Measurements from ENCODE around the gene FOSL1.

The FOSL1 gene

DNA sequence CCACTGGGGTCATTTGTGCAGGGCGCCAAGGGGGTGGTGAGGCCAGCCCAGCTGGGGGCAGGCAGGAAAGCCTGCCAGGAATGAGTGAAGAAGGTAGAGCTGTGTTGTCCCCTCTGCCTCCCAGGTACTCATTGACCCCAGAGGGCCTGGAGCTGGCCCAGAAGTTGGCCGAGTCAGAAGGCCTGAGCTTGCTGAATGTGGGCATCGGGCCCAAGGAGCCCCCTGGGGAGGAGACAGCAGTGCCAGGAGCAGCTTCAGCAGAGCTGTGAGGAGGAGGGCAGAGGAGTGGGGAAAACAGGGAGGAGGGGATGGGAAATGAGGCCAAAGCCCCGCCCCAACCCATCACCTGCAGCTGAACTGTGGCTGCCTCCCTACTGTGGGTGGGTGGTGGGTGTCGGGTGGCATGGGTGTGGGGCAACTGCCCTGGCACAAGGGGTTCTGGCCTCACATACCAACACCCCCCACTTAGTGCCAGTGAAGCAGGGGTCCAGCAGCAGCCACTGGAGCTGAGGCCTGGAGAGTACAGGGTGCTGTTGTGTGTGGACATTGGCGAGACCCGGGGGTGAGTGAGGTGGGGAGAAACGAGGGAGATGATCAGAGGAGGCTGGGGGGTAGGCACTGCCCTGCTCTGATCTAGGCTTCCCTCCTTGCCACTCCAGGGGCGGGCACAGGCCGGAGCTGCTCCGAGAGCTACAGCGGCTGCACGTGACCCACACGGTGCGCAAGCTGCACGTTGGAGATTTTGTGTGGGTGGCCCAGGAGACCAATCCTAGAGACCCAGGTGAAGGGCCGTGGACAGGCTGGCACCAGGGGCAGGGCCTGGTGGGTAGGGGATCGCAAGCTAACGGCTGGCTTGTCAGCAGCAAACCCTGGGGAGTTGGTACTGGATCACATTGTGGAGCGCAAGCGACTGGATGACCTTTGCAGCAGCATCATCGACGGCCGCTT is 37.0 kb downstream of the FOSL1 start:
- DNase-seq = no peak

DNA sequence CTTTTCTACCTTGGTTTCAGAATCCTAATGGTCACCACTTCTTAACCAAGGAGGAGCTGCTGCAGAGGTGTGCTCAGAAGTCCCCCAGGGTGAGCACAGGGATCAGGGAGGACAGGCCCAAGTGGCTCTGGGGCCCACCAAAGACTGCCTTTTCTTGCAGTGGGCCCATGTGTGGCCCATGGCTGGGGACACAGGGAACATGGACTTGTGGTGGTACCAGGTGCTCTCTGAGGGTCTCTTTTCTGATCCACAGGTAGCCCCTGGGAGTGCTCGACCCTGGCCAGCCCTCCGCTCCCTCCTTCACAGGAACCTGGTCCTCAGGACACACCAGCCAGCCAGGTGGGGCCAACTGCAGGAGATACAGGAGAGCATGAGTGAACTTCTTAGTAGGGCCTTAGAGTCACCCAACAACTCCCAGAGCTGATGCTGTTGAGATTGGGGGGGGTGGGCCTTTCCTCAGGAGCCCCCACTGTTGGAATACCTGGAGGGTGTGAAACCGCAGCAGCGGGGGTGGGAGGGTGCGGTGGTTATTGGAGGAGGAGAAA is 37.9 kb downstream of the FOSL1 start:
- no peak for DNase-seq

GRCh38 chr11:65861533-65862183 is 38.5 kb downstream of the FOSL1 start:
- DNase-seq = no peak

- DNase-seq = no peak
These were observed 39.1 kb downstream of the FOSL1 start for GRCh38 chr11:65861165-65861505.

DNA sequence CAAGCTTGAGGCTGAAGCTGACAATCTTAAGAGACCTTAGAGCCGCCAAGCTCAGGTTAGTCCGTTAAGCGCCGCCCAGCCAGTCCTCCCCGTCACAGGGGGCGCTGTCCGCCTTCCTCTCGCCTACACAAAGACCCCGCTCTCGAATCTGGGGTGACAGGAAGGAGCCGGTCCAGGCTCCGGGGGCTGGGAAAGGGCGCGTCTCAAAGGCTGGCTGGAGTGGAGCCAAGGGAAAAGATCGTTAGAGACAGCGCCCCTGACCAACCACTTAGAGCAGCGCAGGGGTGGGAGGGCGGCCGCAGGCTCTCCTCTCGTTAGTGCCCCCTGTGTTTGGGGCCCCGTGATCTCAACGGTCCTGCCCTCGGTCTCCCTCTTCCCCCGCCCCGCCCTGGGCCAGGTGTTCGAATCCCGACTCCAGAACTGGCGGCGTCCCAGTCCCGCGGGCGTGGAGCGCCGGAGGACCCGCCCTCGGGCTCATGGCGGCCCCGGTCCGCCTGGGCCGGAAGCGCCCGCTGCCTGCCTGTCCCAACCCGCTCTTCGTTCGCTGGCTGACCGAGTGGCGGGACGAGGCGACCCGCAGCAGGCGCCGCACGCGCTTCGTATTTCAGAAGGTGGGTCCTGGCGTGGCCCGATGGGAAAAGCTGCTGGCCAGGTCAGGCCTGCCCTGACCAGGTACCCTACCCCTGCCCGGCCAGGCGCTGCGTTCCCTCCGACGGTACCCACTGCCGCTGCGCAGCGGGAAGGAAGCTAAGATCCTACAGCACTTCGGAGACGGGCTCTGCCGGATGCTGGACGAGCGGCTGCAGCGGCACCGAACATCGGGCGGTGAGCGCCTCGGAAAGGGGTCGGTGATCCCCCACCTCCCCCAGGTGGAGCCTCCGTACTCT is 39.7 kb downstream of the FOSL1 start, which contains the start of gene MUS81:
Gene MUS81 (plus strand): TSS at position 156 of the 887 bp plus-strand sequence. CDS start 321 bp downstream, at position 477.
- DNase-seq = peak; percentile 91 to 94 (median 92)

DNA sequence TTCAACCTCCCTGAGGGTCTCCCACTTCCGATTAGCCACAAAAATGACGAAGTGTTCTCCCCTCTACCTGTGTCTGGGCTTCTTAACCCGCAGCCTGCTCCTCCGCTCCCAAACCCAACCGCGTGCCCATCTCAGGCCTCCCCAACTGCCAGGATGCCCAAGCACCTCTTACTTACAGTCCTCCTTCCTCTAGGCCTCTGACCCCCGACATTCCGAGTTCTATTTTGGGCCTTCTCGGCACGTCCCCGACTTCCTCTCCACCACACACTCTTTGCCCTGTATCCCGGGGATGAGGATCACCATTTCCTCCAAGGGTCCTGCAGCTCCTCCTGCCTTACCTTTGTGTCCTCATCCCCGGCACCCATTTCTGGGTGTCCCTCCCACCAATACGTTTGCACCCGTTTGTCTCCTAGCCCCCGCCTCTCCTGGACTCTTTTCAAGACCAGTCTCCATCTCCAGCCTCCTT is 40.3 kb downstream of the FOSL1 start:
- no peak for DNase-seq

DNA sequence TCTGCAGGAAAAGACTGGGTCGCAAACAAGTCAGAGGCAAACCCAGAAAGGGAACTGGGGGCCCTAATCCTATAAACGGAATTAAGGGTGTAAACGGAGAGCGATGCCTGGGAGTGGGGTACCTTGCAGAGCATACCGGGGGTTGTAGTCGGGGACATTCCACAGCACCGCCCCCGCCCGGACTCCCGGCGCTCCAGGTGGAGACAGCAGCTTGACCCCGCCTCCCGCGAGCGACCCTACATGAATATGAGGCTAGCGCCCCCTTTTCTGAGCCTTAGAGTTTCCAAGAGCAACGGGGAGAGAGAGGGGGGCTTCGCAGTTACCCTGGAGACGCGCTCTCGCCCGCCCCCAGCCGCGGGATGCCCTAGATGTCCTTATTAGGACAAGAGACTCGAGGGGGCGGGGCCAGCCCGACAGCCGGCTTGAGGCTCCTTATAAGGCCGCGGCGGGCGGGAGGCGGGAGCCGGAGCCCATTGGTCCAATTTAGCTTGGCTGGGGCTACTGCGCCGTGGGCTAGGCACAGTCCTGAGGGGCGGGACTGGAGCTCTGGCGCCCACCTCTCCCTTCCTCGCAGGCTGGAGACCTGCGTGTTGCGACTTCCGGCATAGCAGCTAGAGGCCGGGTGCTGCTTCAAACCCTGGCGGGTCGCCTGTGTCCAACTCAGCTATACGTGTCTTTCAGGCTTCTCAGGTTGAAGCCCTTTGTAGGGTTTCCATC is 40.9 kb downstream of the FOSL1 start:
- DNase-seq = peak; percentile 88 to 94 (median 90)

GRCh38 chr11:65858681-65859087 is 41.5 kb downstream of the FOSL1 start:
- no peak for DNase-seq

DNA sequence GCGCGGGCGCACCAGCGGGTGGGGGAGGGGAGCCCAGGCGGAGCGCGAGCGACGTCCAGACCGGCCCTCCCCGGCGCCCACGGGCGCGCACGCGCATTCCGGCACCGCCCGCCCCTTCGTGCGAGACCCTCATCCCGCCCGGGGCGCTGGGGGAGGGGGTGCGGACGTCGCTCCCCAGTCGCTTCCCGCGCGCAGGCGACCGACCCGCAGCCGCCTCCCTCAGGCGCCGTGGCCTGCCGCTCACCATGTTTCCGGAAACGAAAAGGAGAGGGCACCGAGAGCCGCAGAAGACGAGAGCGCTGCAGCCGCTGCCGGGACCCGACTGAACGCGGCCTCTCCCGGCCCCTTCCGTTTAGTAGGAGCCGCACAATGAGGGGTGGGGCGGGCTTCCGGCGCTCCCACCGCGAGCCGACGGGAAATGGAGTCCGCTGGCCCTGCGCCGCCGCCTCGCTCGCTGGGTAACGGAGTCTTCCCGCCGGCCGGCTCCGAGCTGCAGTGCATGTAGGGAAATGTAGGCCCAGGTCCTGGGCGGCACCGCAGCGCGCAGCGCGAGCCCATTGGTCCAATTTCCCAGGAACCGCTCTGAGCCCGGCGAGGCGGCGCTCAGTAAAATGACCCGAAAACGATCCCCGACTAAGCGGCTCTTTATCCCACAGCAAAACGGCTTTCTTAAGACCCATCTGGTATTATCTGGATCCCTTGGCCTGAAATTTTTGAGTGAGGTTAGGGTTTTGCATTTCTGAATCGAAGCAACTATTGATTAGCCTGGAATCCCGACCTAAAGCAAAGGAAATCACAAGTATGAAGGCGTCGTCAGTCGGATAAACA is 42.1 kb downstream of the FOSL1 start, which contains the start of gene CFL1:
Gene CFL1 (minus strand): TSS at position 328 of the 828 bp plus-strand sequence. CDS start 81 bp downstream, at position 247.
- peak; percentile 91 to 97 (median 94) for DNase-seq

DNA sequence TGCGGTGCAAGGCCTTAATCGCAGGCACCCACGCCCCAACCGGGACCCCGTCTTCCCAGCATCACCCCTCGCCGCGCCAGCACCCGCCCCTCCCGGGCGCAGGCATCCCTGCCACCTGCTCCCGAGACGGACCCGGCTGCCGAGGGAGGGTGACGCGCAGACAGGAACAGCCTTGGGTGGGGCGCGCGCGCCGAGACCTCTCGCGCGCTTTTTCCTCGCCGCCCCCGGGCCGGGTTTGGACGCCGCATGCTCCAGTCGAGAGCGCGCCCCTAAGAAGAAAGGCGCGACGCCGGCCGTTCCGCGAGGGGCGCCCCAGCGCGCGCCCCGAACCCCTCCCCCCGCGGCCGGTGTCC is 42.7 kb downstream of the FOSL1 start:
- peak; percentile 49 to 61 (median 55) for DNase-seq

DNA sequence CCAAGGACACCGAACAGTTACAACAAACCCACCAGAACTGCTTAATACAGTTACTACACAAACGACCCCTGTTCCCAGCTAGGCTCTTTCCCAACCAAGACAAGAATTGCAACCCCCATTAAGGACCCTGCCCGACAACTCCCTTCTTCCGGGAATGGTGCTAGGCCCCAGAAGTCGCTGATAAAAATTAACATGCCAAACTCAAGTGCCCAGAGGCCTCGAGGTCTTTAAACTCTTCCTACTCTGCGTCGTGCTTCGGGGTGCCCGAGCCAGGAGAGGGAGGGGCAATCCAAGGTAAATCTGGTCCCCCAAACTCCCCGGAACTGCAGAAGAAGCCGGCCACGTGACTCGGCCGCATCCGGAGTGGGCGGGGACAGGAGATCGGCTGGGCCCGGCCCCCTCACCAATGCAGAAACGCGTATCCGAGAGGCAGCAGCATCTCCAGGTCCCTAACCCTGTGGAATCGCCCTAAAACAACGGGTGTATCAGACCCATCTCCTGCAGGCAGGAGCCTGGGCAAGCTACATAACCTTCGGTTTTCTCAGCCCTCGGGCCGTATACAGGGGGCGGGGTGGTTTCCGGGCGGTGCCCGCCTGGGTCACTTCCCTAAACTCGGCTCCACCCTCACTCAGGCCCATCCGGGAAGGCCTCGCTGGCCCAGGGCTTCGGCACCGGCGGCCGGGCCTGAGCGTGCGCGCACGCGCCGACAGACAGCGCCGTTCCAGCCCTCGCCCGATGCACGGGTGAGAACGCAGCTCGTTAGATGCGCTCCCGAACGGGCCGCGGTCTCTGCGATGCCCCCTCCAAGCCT is 43.3 kb downstream of the FOSL1 start:
- peak; percentile 56 to 86 (median 65) for DNase-seq

- DNase-seq = no peak
These were observed 44.2 kb downstream of the FOSL1 start for GRCh38 chr11:65855927-65856363.

DNA sequence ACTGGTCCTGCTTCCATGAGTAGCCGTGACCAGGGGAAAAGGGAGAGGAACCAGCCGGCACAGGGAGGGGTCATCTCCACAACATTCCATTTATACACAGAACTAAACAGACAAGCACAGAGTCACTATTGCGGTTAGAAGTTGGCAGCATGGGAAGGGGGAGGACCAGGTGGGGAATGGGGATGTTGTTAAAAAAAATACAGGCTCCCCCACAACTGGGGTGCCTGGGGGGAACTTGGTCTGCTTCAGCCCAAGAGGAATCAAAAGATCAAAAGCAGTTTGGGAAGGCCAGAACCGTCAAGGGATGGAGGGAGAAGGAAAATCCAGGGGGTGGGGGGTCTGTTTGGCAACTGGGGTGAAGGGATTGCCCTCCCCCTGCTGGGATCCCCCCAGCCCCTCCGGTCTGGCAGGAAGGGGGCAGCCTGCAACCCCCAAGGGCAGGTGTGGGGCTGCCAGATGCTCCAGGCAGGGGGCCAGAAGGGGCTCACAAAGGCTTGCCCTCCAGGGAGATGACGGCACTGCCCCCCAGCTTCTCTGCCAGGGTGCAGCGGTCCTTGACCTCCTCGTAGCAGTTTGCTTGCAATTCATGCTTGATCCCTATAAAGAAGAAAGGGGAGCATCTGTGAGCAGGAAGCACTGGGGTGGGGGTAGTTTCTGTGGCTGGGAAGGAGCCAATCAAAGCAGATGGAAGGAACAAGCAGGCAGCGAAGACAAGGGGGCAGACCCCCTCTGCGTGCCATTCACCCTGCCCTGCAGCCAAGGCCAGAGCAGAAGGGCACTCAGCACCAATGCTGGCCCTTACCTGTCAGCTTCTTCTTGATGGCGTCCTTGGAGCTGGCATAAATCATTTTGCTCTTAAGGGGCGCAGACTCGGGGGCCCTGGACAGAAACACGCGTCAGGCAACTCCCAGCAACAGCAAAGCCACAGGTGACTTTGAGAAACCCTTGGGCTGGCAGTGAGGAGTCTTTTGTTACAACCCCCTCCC is 45.0 kb downstream of the FOSL1 start:
- DNase-seq = no peak

DNA sequence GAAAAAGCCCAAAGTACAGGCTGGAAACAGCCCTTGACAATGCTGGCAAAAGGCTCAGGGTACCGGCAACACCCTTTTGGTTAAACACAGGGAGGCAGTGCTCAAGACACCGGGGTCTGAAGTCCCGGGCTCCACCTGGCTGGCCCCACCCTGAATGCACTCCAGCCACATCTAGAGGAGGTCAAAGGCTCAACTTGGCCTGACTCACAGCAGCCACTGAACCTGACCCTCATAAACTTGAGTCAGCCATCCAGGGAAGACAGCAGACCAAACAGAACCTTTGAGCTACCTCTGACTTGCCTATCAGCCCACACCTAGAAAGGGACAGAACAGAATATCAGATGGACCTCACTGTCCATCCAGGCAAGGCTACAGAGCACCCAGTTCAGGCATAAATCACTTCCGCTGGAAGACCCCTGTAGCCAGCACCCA is 46.0 kb downstream of the FOSL1 start:
- no peak for DNase-seq

GRCh38 chr11:65853246-65853979 is 46.8 kb downstream of the FOSL1 start:
- DNase-seq = no peak

DNA sequence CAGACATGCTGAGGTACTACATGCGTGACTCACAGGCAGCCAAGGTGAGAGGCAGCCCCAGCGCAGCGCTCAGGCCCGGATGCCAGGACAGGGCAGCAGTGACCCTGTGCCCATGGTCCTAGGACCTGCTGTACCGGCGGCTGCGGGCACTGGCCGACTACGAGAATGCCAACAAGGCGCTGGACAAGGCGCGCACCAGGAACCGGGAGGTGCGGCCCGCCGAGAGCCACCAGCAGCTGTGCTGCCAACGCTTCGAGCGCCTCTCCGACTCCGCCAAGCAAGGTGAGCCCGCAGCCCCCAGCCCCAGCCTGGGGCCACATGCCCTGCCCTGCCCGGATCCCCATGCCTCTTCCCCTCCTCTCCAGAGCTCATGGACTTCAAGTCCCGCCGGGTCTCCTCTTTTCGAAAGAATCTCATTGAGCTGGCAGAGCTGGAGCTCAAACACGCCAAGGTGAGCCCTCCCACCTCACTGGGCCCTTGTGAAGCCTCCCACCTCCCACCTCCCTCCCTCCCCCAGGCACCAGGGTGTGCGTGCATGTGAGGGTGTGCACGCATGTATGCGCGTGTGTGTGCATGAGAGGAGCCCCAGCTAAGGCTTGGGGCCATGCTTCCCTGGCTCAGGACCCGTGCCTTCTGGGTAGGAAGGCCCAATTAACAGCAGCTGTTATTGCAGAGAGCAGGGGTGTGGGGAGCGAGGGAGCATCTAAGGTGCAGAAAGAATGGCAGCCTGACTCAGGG is 47.5 kb downstream of the FOSL1 start:
- DNase-seq = no peak

Measured in activated CD4-positive, CD25-positive, alpha-beta regulatory T cell (primary cell).